ENCODE results near the gene DCBLD1. TPM values are rescaled to one million over a fixed set of nuclear protein-coding genes. Genes with fewer than 3 reads are reported as not detected.

DCBLD1 gene
- polyA plus RNA-seq, 2 donors = 3.8 TPM

- Histone ChIP-seq H3K36me3 (ENCODE audit: control insufficient read depth in 2 of 2, insufficient read depth in 2 of 2, low read length in 1 of 2) (no peaks in the 10 kb centered on the region), H3K9me3 (ENCODE audit: control insufficient read depth in 2 of 2, insufficient read depth in 1 of 2, low read depth in 1 of 2, low read length in 1 of 2) (no peaks in the 10 kb centered on the region), H3K27ac (ENCODE audit: low read depth in 2 of 2, low read length in 1 of 2) (no peak overlapping the region), H3K4me1 (ENCODE audit: control insufficient read depth in 2 of 2, insufficient read depth in 2 of 2, low read length in 1 of 2) (no peaks in the 10 kb centered on the region), H3K27me3 (ENCODE audit: control insufficient read depth in 1 of 2, insufficient read depth in 2 of 2, low read length in 2 of 2) (no peaks in the 10 kb centered on the region), H3K4me3 (ENCODE audit: low read depth in 1 of 2, low read length in 2 of 2) (no peak overlapping the region)
- WGBS, 2 donors = 92 to 93% methylated on average over 5 of the region's 5 CpGs
Measured at GRCh38 chr6:117531809-117532725, 49.6 kb downstream of the DCBLD1 start.

DNA sequence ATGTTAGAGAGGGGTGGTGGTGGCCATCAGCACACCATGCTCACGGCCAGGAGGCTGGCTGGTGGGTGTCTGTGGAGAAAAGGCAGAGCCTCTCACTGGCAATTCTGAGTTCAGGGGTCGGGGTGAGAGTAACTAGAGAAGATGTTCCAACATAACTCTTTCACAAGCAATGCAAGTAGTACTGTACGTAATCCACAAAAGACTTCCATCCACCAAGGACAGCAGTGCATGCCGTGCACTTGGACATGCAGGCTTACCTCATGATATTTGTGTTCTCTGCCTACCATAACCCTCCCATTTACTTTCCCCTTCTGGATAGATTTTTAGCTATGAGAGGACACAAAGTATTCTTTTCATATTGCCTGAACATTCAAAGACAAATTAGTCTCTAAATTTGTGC lies 51.3 kb downstream of the DCBLD1 start:
- Histone ChIP-seq H3K27ac (ENCODE audit: low read depth in 2 of 2, low read length in 1 of 2) (no peak overlapping the region), H3K27me3 (ENCODE audit: control insufficient read depth in 1 of 2, insufficient read depth in 2 of 2, low read length in 2 of 2) (no peaks in the 10 kb centered on the region), H3K4me1 (ENCODE audit: control insufficient read depth in 2 of 2, insufficient read depth in 2 of 2, low read length in 1 of 2) (no peaks in the 10 kb centered on the region), H3K36me3 (ENCODE audit: control insufficient read depth in 2 of 2, insufficient read depth in 2 of 2, low read length in 1 of 2) (no peaks in the 10 kb centered on the region), H3K9me3 (ENCODE audit: control insufficient read depth in 2 of 2, insufficient read depth in 1 of 2, low read depth in 1 of 2, low read length in 1 of 2) (no peaks in the 10 kb centered on the region), H3K4me3 (ENCODE audit: low read depth in 1 of 2, low read length in 2 of 2) (no peak overlapping the region)
- 94 to 95% methylated on average over 4 of the region's 4 CpGs for WGBS, 2 donors

DNA sequence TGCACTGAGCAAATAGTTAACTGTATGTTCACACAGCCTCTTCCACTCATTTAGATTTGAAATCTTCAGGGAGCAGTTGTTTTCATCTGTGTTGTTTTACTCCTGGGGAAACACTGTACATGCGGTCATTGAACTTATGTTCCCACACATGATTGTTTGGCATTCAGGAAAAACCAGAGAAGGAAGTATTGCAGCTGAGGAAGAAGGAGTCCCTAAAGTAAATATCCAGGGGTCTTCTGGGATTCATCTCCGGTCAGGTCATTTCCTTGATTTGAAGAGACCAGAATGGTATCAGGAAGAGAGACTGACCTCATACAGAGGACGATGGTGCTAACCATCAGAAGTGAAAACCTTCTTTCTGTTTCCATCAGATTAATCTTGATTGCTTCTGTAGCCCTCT lies 52.5 kb downstream of the DCBLD1 start:
- Histone ChIP-seq H3K36me3 (ENCODE audit: control insufficient read depth in 2 of 2, insufficient read depth in 2 of 2, low read length in 1 of 2) (no peaks in the 10 kb centered on the region), H3K27me3 (ENCODE audit: control insufficient read depth in 1 of 2, insufficient read depth in 2 of 2, low read length in 2 of 2) (no peaks in the 10 kb centered on the region), H3K4me3 (ENCODE audit: low read depth in 1 of 2, low read length in 2 of 2) (no peak overlapping the region), H3K9me3 (ENCODE audit: control insufficient read depth in 2 of 2, insufficient read depth in 1 of 2, low read depth in 1 of 2, low read length in 1 of 2) (no peaks in the 10 kb centered on the region), H3K27ac (ENCODE audit: low read depth in 2 of 2, low read length in 1 of 2) (no peak overlapping the region), H3K4me1 (ENCODE audit: control insufficient read depth in 2 of 2, insufficient read depth in 2 of 2, low read length in 1 of 2) (no peaks in the 10 kb centered on the region)
- 77 to 78% methylated on average over 3 of the region's 3 CpGs for WGBS, 2 donors

DNA sequence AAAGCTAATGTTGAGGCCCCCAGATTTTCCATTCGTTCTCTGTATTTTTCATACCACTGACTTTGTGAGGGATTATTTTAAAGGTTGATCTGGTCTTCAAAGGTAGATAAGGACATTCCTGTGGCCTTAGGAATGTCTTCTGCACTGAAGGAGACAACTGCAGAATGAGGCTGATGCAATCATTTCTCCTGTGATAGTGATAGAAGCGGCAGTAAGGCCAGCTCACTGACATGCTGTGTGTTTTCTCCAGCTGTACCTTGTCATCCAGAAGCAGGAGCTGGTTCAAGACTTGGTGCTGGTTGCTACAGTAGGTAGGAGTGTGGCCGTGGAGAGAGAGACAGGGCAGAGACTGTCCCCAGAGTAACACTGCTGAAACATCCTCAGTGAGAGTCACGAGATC lies 53.8 kb downstream of the DCBLD1 start:
- no peaks in the 10 kb centered on the region for H3K27me3 ChIP-seq (ENCODE audit: control insufficient read depth in 1 of 2, insufficient read depth in 2 of 2, low read length in 2 of 2)
- H3K4me3 ChIP-seq (ENCODE audit: low read depth in 1 of 2, low read length in 2 of 2) = no peak overlapping the region
- WGBS, 2 donors = 92 to 93% methylated on average over 4 of the region's 4 CpGs
- no peaks in the 10 kb centered on the region for H3K9me3 ChIP-seq (ENCODE audit: control insufficient read depth in 2 of 2, insufficient read depth in 1 of 2, low read depth in 1 of 2, low read length in 1 of 2)
- no peak overlapping the region for H3K27ac ChIP-seq (ENCODE audit: low read depth in 2 of 2, low read length in 1 of 2)
- no peaks in the 10 kb centered on the region for H3K36me3 ChIP-seq (ENCODE audit: control insufficient read depth in 2 of 2, insufficient read depth in 2 of 2, low read length in 1 of 2)
- no peaks in the 10 kb centered on the region for H3K4me1 ChIP-seq (ENCODE audit: control insufficient read depth in 2 of 2, insufficient read depth in 2 of 2, low read length in 1 of 2)

DNA sequence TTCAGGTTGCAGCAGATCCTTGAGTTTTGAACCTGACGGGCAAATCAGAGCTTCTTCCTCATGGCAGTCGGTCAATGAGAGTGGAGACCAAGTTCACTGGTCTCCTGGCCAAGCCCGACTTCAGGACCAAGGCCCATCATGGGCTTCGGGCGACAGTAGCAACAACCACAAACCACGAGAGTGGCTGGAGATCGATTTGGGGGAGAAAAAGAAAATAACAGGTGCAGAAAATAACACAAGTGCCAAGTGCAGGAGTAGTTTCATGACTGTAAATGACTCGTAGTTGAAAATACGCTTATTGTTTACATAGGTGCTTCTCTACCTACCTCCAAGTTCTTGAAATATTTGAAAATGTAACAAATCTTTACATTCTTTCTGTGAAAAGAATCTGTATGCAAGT lies 56.1 kb downstream of the DCBLD1 start:
- no peak overlapping the region for H3K27ac ChIP-seq (ENCODE audit: low read depth in 2 of 2, low read length in 1 of 2)
- H3K27me3 ChIP-seq (ENCODE audit: control insufficient read depth in 1 of 2, insufficient read depth in 2 of 2, low read length in 2 of 2) = no peaks in the 10 kb centered on the region
- no peaks in the 10 kb centered on the region for H3K4me1 ChIP-seq (ENCODE audit: control insufficient read depth in 2 of 2, insufficient read depth in 2 of 2, low read length in 1 of 2)
- 81 to 90% methylated on average over 9 of the region's 9 CpGs for WGBS, 2 donors
- no peaks in the 10 kb centered on the region for H3K9me3 ChIP-seq (ENCODE audit: control insufficient read depth in 2 of 2, insufficient read depth in 1 of 2, low read depth in 1 of 2, low read length in 1 of 2)
- H3K4me3 ChIP-seq (ENCODE audit: low read depth in 1 of 2, low read length in 2 of 2) = no peak overlapping the region
- H3K36me3 ChIP-seq (ENCODE audit: control insufficient read depth in 2 of 2, insufficient read depth in 2 of 2, low read length in 1 of 2) = no peaks in the 10 kb centered on the region

- Histone ChIP-seq H3K9me3 (ENCODE audit: control insufficient read depth in 2 of 2, insufficient read depth in 1 of 2, low read depth in 1 of 2, low read length in 1 of 2) (no peaks in the 10 kb centered on the region), H3K27ac (ENCODE audit: low read depth in 2 of 2, low read length in 1 of 2) (no peak overlapping the region), H3K27me3 (ENCODE audit: control insufficient read depth in 1 of 2, insufficient read depth in 2 of 2, low read length in 2 of 2) (no peaks in the 10 kb centered on the region), H3K4me3 (ENCODE audit: low read depth in 1 of 2, low read length in 2 of 2) (no peak overlapping the region), H3K4me1 (ENCODE audit: control insufficient read depth in 2 of 2, insufficient read depth in 2 of 2, low read length in 1 of 2) (no peaks in the 10 kb centered on the region), H3K36me3 (ENCODE audit: control insufficient read depth in 2 of 2, insufficient read depth in 2 of 2, low read length in 1 of 2) (peaks cover 0 to 4% of the 10 kb centered on the region in 2 donors)
- 85 to 87% methylated on average over 8 of the region's 8 CpGs for WGBS, 2 donors
Measured at GRCh38 chr6:117540670-117541069, 58.2 kb downstream of the DCBLD1 start.

DNA sequence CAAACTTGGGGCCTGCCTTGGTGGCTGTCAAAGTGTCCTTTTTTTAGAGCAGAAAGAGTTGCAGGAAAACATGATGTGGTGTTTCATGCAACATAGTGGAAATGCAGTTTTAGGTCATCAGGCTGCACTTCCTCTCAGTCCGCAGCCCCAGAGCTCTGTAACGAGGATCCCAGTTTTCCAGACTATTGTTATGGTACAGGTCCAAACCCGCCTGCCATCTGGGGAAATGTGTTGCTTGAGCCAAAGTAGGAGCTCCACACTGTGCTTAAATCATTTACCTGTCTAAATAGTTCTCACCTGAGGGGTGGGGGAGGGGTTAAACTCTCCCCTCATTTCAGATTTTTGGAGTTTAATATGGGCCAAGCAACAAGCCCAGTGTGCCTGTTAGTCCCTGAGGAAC lies 60.0 kb downstream of the DCBLD1 start:
- H3K9me3 ChIP-seq (ENCODE audit: control insufficient read depth in 2 of 2, insufficient read depth in 1 of 2, low read depth in 1 of 2, low read length in 1 of 2) = no peaks in the 10 kb centered on the region
- WGBS, 2 donors = 58 to 65% methylated on average over 3 of the region's 3 CpGs
- peaks cover 0 to 4% of the 10 kb centered on the region in 2 donors for H3K36me3 ChIP-seq (ENCODE audit: control insufficient read depth in 2 of 2, insufficient read depth in 2 of 2, low read length in 1 of 2)
- no peaks in the 10 kb centered on the region for H3K27me3 ChIP-seq (ENCODE audit: control insufficient read depth in 1 of 2, insufficient read depth in 2 of 2, low read length in 2 of 2)
- H3K4me1 ChIP-seq (ENCODE audit: control insufficient read depth in 2 of 2, insufficient read depth in 2 of 2, low read length in 1 of 2) = no peaks in the 10 kb centered on the region
- no peak overlapping the region for H3K4me3 ChIP-seq (ENCODE audit: low read depth in 1 of 2, low read length in 2 of 2)
- no peak overlapping the region for H3K27ac ChIP-seq (ENCODE audit: low read depth in 2 of 2, low read length in 1 of 2)

DNA sequence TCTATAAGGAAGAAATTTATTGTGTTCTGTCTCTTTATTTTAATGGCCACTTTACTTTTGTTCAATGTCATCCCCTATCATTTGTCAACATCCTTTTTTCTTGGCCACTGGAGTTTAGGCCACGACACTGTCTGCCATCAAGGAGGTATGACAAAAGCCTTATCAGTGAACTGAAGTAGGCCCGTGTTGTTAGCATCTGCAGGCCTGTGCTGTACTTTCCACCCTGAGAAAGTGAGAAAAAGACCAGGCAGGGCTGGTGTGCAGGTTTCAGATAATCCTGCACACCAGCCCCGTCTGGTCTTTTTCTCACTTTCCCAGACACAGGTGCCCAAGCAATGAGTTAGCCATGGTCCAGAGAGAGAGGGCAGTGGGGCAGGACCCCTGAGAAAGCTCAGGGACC lies 62.2 kb downstream of the DCBLD1 start:
- Histone ChIP-seq H3K9me3 (ENCODE audit: control insufficient read depth in 2 of 2, insufficient read depth in 1 of 2, low read depth in 1 of 2, low read length in 1 of 2) (no peaks in the 10 kb centered on the region), H3K27ac (ENCODE audit: low read depth in 2 of 2, low read length in 1 of 2) (no peak overlapping the region), H3K36me3 (ENCODE audit: control insufficient read depth in 2 of 2, insufficient read depth in 2 of 2, low read length in 1 of 2) (peaks cover 4% of the 10 kb centered on the region in 2 donors), H3K27me3 (ENCODE audit: control insufficient read depth in 1 of 2, insufficient read depth in 2 of 2, low read length in 2 of 2) (no peaks in the 10 kb centered on the region), H3K4me3 (ENCODE audit: low read depth in 1 of 2, low read length in 2 of 2) (no peak overlapping the region), H3K4me1 (ENCODE audit: control insufficient read depth in 2 of 2, insufficient read depth in 2 of 2, low read length in 1 of 2) (peaks cover 0 to 3% of the 10 kb centered on the region in 2 donors)
- WGBS, 2 donors = 69 to 77% methylated on average over 3 of the region's 3 CpGs

DNA sequence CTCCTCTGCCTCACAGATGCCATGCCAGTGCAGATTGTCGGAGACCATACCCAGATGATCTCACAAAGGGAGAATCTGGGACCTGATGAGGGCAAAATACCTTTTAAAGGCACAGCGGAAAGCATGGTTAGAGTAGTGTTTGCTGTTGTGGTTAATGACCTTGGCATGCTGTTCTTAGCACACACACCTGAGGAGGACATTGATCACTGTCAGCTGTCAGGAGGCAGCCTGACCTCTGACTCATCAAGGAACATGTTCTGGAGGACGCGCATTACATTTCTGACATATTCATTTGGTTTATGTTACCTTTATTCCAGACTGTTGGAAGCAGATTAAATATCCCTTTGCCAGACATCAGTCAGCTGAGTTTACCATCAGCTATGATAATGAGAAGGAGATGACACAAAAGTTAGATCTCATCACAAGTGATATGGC lies 62.7 kb downstream of the DCBLD1 start:
- 67 to 77% methylated on average over 4 of the region's 4 CpGs for WGBS, 2 donors
- Histone ChIP-seq H3K27ac (ENCODE audit: low read depth in 2 of 2, low read length in 1 of 2) (no peak overlapping the region), H3K4me1 (ENCODE audit: control insufficient read depth in 2 of 2, insufficient read depth in 2 of 2, low read length in 1 of 2) (peaks cover 0 to 3% of the 10 kb centered on the region in 2 donors), H3K9me3 (ENCODE audit: control insufficient read depth in 2 of 2, insufficient read depth in 1 of 2, low read depth in 1 of 2, low read length in 1 of 2) (no peaks in the 10 kb centered on the region), H3K27me3 (ENCODE audit: control insufficient read depth in 1 of 2, insufficient read depth in 2 of 2, low read length in 2 of 2) (no peaks in the 10 kb centered on the region), H3K4me3 (ENCODE audit: low read depth in 1 of 2, low read length in 2 of 2) (no peak overlapping the region), H3K36me3 (ENCODE audit: control insufficient read depth in 2 of 2, insufficient read depth in 2 of 2, low read length in 1 of 2) (peaks cover 4% of the 10 kb centered on the region in 2 donors)

GRCh38 chr6:117546674-117547073 lies 64.2 kb downstream of the DCBLD1 start:
- no peaks in the 10 kb centered on the region for H3K27me3 ChIP-seq (ENCODE audit: control insufficient read depth in 1 of 2, insufficient read depth in 2 of 2, low read length in 2 of 2)

More at GRCh38 chr6:117546674-117547073, 64.2 kb downstream of the DCBLD1 start:
- WGBS, 2 donors = 87 to 90% methylated on average over 5 of the region's 5 CpGs
- H3K4me1 ChIP-seq (ENCODE audit: control insufficient read depth in 2 of 2, insufficient read depth in 2 of 2, low read length in 1 of 2) = peaks cover 0 to 3% of the 10 kb centered on the region in 2 donors
- no peak overlapping the region for H3K27ac ChIP-seq (ENCODE audit: low read depth in 2 of 2, low read length in 1 of 2)
- no peak overlapping the region for H3K4me3 ChIP-seq (ENCODE audit: low read depth in 1 of 2, low read length in 2 of 2)
- H3K36me3 ChIP-seq (ENCODE audit: control insufficient read depth in 2 of 2, insufficient read depth in 2 of 2, low read length in 1 of 2) = peaks cover 4% of the 10 kb centered on the region in 2 donors
- H3K9me3 ChIP-seq (ENCODE audit: control insufficient read depth in 2 of 2, insufficient read depth in 1 of 2, low read depth in 1 of 2, low read length in 1 of 2) = no peaks in the 10 kb centered on the region

Measured in esophagus (tissue), 2 donors.